Lung microvascular endothelial cell (primary cell): Measurements from ENCODE around the gene NEUROD2. TPM values are rescaled to one million over a fixed set of nuclear protein-coding genes. Genes with fewer than 3 reads are reported as not detected.

Experiments used
- DNase-seq, 2 donors: peaks; one replicate each; pipeline versions ENCODE4 v3.0.0 to v3.0.0-alpha.2; 2010; ENCODE audit warnings: low read depth in 2 of 2
- total RNA-seq: library from RNA; depleted of rRNA; stranded (reverse); fragments of >200 nt; gene quantifications from 2 replicates; pipeline ENCODE4 v1.2.1, GENCODE V29; 2014

The NEUROD2 gene
- not detected in 2 replicates for total RNA-seq

DNA sequence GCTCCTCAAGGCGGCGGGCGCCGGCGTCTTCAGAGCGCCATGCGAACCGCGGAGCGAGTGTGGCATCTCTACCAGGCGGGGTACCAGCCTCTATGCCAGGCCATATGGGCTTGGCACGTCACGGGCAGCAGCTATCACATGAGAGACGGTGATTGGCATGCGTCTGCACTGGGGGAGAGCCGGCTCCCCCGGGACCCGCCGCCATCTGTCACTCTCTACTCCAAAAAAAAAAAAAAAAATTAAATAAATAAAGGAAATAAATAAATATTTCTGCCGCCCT, at the start of gene NEUROD2:
TSS of gene NEUROD2 (minus strand) at position 70 of the 280 bp plus-strand sequence. CDS start 1,321 bp downstream, outside the sequence.
- DNase-seq, result no peak

DNA sequence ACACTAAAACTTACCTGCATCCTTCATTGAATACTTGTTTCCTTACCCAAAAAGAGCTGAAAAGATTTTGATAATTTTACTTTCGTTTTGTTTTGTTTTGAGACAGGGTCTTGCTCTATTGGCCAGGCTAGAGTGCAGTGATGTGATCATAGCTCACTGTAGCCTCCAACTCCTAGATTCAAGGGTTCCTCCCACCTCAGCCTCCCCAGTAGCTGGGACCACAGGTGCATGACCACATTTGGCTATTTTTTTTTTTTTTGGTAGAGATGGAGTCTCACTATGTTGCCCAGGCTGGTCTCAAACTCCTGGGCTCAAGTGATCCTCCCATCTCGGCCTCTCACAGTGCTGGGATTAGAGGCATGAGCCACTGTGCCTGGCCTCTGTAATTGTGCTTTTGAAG, 47.4 kb upstream of the NEUROD2 start:
- no peak for DNase-seq

GRCh38 chr17:39653662-39654331, 46.1 kb upstream of the NEUROD2 start:
- DNase-seq, result peak; percentile 53 to 63

DNA sequence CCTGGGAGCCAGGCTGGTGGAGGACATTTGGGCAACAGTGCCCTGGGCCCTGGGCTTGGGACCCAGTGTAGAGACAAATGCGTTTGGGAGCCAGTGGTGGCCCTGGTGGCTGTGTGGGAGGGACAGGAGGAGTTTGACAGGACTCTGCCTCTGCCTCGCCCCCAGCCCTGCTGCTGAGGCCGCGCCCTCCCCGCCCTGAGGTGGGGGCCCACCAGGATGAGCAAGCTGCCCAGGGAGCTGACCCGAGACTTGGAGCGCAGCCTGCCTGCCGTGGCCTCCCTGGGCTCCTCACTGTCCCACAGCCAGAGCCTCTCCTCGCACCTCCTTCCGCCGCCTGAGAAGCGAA, 45.6 kb upstream of the NEUROD2 start:
- no peak for DNase-seq

- no peak for DNase-seq
Observed at GRCh38 chr17:39652587-39653315, 45.0 kb upstream of the NEUROD2 start.

GRCh38 chr17:39651923-39652586, 44.3 kb upstream of the NEUROD2 start:
- DNase-seq, result no peak

DNA sequence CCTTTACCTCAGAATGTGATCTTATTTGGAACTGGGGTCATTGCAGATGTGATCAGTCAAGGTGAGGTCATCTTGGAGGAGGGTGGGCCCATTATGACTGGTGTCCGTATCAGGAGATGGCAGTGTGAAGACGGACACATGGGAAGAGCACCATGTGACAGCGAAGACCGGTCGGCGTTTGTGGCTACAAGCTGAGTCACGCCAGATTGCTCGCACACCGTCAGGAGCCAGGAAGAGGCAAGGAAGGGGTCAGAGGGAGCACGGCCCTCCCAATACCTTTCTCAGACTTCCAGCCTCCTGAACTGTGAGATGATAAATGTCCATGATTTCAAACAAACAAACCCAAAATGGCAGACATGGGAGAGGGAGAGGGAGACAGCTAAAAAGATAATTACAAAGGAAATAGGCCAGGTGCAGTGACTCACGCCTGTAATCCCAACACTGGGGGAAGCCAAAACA, 42.4 kb upstream of the NEUROD2 start:
- DNase-seq, result peak in 1 of 2 donors; percentile 27

DNA sequence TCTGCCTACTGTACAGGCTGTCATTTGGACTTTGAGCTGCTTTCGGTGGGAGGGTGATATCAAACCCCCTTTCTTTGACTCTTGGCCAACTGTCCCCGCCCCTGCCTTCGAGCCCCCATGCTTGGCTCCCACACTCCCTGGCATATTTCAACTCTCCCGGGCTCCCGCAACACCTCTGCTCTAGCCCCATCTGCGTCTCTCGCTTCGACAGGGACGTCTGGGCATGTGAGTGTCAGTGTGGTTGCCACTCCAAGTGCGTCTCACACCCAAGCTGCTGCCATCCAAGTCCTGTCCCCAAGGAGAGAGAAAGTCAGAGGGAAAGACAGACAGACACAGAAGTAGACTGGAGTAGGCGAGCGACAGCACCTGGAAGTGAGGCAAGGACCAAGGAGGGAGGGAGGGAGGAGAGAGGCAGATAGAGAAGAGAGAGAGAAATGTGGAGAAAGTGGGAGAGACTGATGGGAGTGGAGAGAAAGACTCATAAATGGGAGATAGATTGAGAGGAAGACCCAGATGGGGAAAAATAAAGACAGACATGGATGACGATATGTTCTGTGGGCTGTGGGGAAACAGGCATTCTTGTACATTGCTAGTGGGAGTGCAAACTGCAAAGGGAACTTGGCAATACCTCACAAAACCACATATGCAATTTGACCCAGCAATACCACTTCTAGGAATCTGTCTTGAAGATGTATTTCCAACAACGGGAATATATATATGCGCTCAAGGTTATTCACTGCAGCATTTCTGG, 41.1 kb upstream of the NEUROD2 start:
- DNase-seq, result no peak

GRCh38 chr17:39647256-39647655, 39.5 kb upstream of the NEUROD2 start:
- no peak for DNase-seq

- DNase-seq, result peak in 1 of 2 donors; percentile 46
Observed at GRCh38 chr17:39643271-39643670, 35.6 kb upstream of the NEUROD2 start.

DNA sequence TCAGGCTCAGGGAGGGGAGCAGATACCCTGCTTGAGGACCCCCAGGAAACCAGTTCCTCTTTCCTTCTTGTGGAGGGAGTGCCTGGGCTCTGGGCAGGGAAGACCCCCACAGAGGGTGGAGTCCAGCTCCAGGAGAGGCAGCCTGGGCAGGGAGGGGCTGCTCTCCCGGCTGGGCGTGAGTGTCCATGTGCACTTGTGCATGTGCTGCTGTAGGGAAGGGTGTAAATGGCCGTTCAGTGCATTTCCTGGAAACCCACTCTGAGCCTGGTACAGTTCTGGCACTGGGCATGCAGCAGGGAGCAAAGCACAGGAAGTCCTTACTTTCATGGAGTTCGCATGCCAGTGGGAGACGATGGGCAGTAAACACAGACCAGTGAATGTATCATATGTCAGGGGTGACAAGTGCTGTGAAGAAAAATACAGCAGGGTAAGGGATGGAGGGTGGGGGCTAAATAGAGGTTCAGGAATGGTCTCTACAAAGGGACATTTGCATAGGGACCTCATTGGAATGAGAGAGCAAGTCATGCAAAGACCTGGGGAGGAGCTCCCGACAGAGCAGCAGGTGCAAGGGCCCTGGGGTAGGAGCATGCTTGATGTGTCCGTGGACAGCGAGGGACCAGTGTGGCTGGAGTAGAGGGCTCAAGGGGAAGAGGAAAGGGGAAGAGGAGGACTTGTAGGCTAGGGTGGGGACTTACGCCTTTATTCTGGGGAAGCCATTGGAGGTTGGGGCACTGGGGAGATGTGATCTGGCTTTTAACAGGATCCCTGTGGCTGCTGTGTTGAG, 34.8 kb upstream of the NEUROD2 start:
- DNase-seq, result no peak

DNA sequence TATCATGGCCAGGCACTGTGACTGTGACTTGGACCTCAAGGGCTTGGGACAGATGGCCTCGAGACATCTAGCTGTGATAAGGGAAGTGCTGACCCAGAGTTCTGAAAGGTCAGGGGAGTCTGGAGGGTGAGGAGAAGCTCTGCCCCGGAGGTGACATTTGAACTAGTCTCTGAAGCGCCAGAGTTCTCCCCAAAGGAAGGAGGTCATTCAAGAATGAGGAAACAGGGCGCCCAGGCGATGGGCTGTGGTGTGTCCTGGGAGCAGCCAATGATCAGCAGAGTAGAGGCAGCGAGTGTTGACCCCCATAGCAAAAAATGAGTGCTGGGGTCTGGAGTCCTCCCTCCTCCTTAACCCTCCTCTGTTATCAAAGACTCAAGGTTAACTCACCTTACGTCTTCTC, 34.2 kb upstream of the NEUROD2 start:
- no peak for DNase-seq

- DNase-seq, result no peak
Observed at GRCh38 chr17:39641097-39641496, 33.4 kb upstream of the NEUROD2 start.

GRCh38 chr17:39640591-39641031, 32.9 kb upstream of the NEUROD2 start:
- DNase-seq, result peak in 1 of 2 donors; percentile 14

- DNase-seq, result no peak
Observed at GRCh38 chr17:39639566-39640458, 32.1 kb upstream of the NEUROD2 start.

DNA sequence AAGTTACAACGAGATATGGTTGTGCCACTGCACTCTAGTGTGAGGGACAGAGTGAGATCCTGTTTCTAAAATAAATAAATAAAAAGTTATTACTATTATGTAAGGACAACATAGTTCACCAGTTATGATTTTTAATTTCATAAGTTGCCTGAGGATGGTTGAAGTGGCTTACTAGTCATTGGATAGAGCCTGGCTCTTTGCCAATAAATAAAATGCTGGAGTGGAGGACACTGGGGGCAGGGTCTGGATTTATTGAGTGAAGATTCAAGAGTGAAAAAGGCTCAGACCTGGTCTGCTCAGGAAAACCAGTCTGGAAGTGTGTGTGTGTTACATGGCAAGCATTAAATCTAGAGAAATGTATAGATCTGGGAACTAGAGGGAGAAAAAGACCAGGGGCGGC, 31.3 kb upstream of the NEUROD2 start:
- DNase-seq, result no peak

DNA sequence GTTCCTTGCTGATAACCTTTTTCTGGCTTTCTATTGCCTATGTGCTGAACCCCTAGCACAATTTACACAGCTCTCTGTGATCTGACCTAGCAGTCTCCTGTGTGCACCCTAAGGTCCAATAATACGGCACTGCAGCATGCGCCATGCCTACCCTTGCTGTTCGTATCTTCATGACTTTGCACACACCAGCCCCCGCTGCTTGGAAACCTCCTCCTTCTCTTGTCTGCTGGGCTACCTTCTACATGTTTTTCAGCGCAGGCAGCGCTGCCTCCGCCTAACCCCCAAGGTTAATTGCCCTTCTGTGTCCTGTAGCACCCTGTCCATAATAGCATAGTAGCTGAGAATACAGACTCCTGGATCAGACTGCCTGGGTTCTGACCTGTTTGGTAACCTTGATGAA, 30.6 kb upstream of the NEUROD2 start:
- DNase-seq, result no peak

DNA sequence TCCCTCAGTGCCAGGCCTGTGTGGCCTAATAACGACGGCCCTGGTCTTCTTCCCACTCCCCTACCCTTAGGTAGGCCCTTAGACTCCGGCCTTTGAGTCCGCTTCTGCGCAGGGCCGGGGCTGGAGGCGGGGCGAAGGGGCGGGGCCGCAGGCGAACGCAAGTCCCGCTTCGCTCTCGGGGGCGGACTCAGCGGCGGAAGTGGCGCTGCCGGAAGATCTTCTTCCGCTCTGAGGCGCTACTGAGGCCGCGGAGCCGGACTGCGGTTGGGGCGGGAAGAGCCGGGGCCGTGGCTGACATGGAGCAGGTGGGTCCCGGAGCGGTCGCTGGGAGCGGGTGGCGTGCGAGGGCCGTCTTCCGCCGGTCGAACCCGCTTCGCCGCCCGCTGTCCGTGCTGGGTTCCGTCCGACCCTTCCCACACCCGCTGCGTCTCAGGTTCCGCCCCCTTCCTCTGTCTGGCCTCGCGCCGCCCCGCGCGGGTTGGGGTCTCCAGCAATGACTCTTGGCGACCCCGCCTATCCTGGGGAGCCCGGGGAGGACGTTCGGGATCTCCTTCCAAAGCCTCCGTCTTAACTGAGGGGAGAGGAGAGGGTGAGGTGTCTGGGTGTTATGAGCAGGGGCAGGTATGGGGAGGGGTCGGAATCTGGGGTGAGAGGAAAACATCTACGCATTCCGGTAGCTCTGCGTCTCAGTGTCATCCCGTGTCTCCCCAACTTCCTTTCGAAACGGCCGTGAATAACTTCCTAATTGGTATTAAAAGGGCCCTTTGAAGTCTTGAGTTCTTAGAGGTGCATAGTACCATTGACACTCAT, 29.4 kb upstream of the NEUROD2 start, which contains the start of gene STARD3:
TSS of gene STARD3 (plus strand) at position 218 of the 810 bp plus-strand sequence. CDS start 16,388 bp downstream, outside the sequence.
- peak; percentile 91 to 93 for DNase-seq

DNA sequence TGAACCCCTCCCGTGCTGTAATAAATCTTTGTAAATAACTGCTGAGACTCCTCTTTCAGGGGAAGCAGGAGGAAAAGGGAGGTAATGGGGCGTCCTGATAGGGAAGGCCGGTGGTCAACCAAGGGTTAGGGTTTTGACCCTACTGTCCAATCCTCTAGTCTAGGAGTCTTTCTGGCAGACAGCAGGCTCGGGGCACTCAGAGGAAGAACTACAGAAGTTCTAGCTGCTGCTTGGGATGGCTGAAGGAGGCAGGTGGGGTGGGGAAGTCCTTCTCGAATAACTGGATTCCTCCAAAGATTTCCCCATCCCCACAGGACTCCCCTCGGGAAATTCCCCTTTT, 28.8 kb upstream of the NEUROD2 start:
- no peak for DNase-seq
